NCI-H2107 treated with DMSO at 0.1 percent for 48 hours (cell line): Measurements from ENCODE around the gene RTTN.

Source experiments
- DNase-seq: peaks from one replicate; lab custom pipeline; 2025; ENCODE audit not compliant: unreplicated experiment; lab: John Stamatoyannopoulos, UW

RTTN gene

DNA sequence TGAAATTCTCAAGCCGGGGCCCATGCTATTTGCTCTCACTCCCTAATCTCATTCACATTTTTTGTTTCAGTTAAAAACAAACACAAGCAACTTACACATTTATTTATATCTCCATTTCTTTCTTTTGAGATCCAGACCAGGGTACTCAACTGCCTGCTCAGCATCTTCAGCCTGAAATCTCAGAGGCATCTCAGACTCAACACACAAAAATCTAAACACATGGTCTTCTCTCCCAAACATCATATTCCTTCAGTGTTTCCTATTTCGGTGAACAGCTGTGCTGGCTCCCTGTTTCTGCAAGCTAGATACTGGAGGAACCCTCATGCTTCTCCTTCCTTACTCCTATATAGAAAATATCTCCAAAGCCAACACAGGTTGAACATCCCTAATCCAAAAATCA, 11.3 kb upstream of the RTTN start:
- DNase-seq: no peak

DNA sequence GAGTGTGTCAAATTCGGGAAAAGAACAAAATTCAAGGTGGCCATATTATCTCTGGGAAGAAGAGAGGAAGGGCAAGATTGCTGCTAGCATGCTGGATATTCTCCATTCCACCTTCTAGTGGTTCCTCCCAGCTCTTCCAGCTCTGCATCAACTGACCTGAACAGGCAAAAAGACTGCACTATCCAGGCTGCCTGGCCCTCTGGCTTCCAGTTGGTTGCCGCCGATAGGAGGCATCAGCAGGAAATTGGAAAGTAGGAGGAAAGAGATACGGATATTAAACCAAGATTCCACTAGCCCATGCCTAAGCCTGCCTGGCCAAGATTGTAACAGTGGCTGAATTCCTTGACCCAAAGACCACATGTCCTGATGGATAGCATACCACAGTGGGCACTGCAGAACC, 1.7 kb upstream of the RTTN start:
- DNase-seq: no peak

DNA sequence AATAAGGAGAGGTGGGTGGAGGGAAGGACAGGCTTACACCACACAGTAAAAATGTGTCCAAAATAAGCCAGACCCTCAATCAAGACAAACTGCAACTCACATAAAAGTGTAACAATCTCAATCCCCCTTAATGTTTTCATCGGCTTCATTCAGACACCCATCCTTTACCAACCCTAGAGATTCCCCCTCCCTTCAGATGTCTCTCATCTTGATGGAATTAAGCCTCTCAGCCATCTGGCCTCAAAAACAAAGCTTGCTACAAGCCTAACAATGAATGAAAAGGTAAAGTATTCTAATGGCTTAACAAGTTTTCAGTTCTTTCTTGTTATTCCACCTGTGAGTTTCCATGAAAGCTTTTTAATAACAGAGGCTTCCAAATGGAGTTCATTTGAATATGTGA, 5.2 kb downstream of the RTTN start:
- no peak for DNase-seq

DNA sequence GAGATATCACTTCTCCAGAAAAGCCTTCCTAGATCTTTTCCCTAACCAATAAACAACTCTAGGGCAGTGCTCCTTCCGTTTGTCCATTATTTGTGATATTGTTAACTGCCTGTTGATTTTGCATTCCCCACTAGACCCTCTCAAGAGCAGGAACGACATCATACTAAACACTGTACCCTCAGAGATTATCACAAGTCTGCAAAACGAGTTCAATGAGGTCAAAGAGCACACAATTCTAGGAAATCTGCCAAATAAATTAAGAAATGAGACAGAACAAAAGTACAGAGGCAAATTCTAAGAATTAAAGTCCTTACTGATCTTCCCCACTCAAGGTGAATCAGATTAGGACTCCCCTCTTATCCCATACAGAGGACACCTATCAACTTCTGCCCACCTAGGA, 7.6 kb downstream of the RTTN start:
- DNase-seq: no peak

DNA sequence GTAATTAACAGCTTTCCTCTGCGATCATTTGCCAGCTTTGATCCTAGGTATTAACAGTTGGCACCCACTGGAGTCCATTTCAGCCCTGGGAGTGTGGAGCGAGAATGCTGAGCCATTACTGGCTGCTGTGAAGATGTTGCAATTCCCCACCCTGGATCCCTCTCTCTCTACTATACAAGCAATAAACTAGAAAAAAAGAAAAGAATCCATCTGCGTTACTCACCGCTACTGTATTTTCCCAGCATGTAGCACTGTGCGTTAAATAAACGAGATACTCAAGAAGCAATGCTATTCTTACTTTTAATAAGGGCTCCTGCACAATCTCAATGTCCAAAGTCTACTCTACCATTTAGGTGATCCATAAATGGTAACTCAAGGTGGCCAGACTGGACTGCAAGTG, 8.5 kb downstream of the RTTN start:
- no peak for DNase-seq

DNA sequence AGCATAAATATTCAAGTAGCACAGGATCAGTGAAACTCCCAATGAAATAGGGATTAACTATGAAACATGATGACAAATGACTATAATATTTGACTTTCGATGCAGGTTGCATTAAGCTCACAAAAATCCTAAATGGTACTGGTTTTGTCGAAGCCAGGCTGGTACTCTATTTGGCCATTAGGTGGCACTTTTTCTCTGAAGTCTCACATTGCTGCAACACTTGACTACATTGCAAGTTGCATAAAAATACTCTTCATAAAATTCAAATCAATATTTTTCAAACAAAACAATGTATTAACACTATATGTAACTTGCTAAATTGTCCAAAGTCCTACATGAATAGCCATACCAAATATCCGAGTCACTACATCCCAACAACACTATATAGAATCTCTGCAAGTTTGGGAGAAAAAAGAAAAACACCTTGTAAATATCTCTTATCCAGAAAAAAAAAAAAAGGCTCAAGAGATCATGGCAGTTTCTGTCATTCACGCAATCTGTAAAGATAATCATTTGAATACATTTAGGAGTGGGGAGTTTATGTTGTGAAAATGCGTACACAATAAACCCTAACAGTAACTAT, 9.5 kb downstream of the RTTN start:
- peak; percentile 66 for DNase-seq

DNA sequence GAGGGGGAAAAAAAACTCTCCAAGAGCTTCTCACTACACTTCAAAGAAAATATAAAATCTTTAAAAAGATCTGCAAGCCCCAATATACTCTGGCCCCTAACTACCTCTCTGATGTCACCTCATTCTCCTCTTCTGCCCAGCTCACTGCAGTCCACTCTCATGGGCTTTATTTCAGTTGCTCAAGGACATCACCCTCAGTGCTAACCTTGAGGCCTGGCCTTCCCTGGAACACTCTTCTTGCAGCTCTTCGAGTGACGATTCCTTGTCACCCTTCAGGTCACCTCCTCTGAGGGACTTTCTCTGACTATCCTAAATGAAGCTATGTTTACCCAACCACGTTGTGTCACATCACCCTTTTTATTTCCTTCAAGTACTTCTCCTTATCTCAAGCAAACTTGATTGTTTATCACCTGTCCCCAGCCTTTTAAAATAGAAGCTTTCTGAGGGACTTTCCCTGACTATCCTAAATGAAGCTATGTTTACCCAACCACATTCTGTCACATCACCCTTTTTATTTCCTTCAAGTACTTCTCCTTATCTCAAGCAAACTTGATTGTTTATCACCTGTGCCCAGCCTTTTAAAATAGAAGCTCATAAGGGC, 10.4 kb downstream of the RTTN start:
- no peak for DNase-seq

DNA sequence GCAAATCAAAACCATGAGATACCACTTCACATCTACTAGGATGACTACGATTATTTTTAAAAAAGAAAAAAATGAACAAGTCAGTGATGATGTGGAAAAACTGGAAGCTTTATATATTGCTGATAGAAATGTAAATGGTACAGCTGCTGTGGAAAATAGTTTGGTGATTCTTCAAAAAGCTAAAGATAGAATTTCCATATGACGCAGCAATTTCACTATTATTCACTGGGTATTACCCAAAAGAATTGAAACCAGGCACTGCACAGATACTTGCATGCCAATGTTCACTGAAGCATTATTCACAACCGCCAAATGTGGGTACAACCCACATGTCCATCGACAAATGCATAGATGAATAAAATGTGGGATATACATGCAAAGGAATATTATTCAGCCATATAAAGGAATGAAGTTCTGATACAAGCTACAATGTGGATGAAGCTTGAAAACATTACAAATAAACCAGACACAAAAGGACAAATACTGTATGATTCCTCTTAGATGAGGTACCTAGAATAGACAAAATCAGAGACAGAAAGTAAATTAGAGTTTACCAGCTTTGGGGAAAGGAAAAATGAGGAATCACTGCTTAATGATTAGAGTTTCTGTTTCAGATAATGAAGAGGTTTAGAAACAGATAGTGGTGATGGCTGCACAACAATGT, 11.1 kb downstream of the RTTN start:
- DNase-seq: no peak

DNA sequence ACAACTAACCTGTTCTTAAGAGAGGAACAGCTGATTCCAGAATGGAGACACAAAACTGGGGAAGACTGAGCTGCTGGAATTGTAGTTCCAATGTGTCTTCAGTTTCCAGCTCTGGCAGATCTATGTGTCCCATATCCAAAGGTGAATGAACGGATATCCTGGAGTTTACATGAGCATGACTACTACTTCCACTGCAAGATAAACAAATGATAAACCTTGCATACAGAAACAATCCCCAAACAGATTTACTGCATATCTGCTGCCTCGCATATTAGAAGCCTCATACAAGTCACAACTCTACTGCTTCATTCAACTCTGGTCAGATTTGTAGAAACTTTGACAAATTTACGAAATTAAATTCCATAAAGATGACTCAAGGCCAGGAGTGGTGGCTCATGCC, 15.0 kb downstream of the RTTN start:
- no peak for DNase-seq

DNA sequence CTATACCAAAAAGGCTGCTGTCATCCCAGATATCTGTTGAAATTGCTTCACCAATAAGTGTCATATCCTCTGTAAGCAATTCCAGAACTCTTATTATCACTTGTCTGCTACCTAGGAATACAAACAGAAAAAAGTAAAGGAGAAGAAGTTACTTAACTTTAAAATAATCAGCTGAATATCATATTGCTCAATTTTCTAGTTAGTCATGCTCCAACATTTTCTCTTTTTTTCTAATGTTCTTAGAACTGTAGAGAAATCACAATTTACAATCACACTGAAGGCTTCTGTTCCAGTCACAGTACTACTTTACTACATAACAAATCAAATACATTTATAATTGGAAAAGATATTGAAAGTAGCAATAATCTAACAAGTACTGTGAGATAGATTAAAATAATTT, 17.4 kb downstream of the RTTN start:
- DNase-seq: no peak

DNA sequence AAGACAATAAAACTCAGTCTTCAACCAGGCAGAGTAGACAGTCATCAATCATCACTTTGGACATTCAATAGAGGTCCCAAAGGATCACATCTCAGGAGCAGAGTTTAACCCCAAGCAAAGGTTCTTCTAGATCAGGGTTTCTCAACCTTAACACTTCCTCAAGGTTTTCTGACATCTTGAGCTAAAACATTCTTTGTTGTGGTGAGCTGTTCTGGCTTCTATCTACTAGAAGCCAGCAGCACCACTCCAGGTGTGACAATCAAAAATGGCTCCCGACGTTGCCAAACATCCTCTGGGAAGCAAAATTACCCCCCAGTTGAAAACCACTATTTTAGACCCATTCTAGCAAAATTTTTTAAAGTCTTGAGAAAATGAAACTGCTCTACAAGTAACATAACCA, 22.0 kb downstream of the RTTN start:
- no peak for DNase-seq

DNA sequence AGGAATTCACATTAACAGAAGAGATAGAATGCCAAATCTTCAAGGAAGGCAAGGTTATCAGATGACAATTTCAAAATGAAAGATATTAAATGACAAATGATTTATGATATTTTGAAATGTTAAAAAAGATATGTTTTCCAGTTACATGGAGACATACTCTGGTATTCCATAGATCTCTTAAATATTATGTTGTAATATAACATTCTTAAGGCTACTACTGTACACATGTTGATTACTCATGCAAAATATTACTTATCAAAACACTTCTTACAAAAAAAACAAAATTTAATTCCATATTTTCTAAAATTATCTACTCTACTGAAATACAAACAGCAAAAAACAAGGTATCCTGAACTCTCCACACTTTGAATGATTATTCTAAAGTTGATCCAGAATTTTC, 22.9 kb downstream of the RTTN start:
- DNase-seq: no peak

DNA sequence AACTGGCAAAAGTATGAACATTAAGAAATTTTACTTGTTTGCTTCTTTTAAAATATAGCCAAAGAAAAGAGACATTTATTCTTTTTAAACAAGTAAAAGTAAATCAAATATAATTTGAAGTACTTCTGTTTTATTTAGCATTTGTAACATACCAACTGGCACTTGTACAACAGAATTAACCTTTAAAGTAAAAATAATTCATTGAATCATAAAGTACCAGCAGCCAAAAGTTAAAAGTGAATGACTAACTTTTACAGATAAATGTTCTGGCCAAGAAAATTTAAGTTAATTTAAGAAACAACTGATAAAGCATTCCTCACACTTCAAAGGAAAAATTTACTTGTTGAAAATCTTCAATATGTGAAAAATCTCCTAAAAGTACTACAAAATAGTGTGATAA, 23.8 kb downstream of the RTTN start:
- no peak for DNase-seq

DNA sequence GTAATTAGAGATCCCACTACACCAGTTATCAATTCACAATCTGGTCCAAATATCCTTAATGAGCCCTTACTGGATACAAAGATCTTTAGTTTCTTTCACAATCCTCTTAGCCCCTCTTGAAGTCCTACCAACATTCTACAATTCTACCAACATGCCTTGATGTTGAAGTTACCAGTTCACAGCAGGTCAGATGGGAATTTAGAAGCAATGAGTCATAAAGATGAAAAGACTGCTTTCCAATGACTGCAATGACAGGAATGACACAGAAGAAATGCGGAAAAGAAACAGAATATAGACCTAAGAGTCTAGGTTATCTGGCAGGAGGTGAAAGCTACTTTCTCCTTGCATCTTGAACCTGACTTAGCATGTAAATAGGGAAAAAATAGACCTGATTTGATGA, 24.5 kb downstream of the RTTN start:
- no peak for DNase-seq

DNA sequence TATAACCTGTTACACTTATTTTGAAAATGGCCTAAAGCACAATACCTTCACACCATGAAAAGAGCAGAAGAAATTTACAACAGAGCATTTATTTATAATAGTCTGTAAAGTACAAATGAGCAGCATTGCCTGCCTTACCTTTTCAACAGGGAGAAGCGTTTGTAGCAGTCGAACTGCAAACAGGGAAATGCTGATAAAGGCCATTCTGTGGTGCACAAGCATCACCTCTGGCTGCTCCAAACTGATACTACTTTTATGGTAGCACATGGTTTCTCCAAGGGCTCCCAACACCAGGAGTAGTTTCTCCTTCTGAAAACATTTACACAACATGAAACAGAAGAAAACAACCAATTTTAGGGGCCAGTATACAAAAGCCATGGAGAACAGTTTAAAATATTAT, 28.9 kb downstream of the RTTN start:
- DNase-seq: no peak

DNA sequence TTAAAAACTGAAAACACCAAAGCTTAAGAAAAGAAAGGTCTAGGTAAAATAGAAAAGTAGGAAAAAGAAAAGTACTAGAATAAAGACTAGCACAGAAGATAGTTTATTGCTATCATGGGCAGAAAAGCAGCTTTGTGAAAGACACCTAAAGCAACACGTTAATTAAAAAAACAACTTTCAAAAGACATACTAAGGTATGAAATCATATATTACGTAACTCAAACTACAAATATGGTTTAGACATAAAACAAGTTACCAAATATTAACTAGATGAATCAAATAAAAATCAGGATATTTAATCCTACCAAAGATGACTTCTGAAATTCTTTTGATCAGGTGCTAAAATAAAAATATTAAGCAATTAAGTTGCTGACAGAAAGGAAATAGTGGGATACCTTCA, 30.3 kb downstream of the RTTN start:
- DNase-seq: no peak

DNA sequence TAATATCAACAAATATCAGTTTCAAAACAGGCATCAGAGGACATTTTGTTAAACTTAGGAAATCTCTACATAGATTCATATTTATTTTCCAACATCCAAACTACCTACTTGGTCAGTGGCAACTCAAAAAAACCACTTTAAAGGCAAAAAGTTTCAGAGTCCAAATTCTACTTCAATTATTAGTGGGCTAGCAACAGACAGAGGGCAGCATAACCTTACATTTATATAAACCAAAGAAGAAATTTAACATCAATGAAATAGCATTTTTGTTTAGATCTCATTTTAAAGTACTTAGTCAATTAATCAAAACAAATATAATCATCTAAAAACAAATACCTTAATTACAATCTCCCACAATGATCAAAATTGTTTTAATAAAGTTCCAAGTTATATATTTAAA, 33.3 kb downstream of the RTTN start:
- no peak for DNase-seq

DNA sequence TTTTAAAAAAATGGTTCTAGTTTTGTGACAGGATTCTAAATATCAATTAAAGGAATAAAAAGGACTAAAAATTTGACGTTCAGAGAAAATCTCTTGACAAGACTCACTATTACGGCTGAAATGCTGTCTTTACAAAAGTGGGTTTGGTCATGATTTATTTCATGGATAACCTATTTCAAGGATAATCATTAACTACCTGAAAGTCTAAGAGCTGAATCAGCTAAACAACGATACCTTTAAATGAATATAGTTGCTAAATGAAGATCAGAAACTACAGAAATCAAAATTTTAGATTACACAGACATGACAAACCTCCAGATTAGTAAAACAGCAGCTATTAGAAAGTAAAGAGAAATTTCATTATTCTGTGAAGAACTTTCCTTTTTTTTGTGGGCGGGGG, 35.7 kb downstream of the RTTN start:
- no peak for DNase-seq

DNA sequence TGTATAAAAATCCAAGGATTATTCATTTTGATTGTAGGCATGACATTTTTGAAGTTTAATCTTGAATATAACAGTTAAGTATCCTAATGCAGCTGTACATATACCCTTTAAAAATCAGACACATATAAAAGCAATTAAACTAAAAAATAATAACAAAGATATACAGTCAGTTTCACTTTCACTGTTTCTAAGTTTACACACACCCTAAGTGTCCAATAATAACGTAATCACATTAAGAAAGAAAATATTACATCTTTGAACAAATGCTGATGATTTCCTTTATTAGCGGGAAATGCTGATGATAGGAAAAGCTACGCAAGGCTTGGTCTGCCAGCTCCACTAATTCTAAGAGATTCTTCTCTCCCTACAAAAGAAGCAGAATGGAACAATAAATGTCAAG, 38.8 kb downstream of the RTTN start:
- DNase-seq: no peak

DNA sequence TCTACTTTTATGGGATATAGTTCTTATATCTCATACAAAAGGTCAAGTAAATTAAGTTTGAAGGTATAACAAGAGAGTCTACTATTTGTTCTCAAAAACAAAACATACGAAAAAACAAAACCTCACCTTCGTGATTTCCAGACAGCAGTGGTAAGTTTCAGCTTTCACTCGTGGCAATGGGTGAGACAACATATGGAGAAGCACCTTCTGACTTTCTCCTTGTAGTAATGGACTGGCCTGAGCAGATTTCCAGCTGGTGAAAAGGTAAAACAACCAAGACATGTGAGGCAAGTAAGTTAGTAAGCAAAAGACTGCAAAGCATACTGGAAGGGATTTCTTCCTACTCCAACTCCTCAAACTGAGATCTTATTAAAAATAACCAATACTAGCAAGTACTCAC, 39.6 kb downstream of the RTTN start:
- no peak for DNase-seq

DNA sequence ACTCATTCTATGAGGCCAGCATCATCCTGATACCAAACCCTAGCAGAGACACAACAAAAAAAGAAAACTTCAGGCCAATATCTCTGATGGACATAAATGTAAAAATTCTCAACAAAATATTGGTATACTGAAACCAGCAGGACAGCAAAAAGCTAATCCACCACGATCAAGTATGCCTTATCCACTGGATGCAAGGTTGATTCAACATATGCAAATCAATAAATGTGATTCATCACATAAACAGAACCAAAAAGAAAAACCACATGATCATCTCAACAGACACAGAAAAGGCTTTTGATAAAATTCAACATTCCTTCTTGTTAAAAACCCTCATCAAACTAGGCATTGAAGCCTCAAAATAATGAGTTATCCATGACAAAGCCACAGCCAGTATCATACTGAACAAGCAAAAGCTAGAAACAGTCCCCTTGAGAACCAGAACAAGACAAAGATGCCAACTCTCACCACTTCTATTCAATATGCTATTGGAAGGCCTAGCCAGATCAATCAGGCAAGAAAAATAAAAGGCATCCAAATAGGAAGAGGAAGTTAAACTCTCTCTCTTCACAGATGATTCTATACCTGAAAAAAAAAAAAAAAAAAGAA, 45.3 kb downstream of the RTTN start:
- DNase-seq: no peak

DNA sequence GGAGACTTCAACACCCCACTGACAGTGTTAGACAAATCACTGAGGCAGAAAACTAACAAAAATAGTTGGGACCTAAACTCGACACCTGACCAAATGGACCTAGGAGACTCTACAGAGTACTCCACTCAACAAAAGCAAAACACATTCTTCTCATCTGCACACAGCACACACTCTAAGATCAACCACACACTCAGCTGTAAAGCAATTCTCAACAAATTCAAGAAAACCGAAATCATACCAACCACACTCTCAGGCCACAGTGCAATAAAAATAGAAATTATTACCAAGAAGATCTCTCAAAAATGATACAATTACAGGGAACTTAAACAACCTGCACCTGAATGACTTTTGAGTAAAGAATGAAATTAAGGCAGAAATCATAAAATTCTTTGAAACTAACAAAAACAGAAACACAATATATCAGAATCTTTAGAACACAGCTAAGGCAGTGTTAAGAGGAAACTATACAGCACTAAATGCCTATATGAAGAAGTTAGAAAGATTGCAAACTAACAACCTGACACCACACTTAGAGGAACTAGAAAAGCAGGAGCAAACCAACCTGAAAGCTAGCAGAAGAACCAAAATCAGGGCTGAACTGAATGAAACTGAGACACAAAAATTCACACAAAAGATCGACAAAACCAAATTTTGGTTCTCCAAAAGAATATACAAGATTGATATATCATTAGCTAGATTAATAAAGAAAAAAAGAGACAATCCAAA, 46.3 kb downstream of the RTTN start:
- DNase-seq: no peak
